ENCODE measurements around the gene PPP1R9A. TPM values are rescaled to one million over a fixed set of nuclear protein-coding genes. Genes with fewer than 3 reads are reported as not detected.
A peak's percentile ranks its signal among the peaks of the same experiment; 100 is the strongest.

PPP1R9A gene
- total and polyA plus RNA-seq, 12 donors = 1.4 to 41.9 (median 29.1) TPM

DNA sequence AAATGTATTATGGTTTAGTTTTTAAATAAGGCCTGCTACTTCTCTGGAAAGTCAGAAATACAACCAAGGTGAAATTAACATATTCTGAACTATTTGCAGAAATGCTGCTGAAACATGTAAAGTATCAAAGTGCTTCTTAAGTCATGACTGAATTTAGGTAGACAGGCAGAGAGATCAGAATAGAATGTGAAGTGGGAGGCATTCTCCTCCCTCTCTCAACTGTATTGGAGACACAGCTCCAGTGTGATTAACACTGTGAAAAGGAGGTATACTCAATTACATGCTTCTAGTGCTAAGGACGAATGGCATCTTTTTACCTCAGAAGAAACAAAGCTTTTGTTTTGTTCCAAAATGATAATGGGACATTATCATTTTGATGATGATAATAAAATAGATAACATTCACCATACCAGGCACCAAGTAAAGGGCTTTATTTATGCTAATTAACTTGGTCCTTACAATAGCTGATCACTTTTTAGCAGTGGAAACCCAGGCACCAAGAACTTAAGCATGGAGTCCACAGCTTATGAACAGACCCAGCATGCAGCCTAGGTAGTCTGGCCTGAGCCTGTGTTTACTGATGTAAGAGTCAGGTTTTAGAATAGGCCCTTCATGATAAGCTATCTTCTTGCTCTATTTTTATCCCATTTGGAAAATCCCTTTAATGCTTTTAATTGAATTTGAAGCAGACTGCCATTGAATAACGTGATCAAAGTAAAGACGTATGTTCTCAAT, 26.0 kb downstream of the PPP1R9A start:
- 33% methylated on average over 3 of the region's 3 CpGs for WGBS, 2 donors
- Histone ChIP-seq H3K27ac (peak overlapping the region in 5 of 10 donors; percentile 14 to 61 (median 55)), H3K36me3 (no peaks in the 10 kb centered on the region), H3K27me3 (no peaks in the 10 kb centered on the region), H3K4me3 (no peak overlapping the region), H3K4me1 (peaks cover 0 to 14% (median 5%) of the 10 kb centered on the region in 9 donors), H3K9me3 (no peaks in the 10 kb centered on the region)
- DNase-seq (peak in 1 of 2 donors; percentile 31), ATAC-seq (peak in 7 of 8 donors; percentile 64 to 95 (median 90))
- intact Hi-C loops (cut with DNase I) = no loop called here
- TF ChIP-seq, protein P1, sequence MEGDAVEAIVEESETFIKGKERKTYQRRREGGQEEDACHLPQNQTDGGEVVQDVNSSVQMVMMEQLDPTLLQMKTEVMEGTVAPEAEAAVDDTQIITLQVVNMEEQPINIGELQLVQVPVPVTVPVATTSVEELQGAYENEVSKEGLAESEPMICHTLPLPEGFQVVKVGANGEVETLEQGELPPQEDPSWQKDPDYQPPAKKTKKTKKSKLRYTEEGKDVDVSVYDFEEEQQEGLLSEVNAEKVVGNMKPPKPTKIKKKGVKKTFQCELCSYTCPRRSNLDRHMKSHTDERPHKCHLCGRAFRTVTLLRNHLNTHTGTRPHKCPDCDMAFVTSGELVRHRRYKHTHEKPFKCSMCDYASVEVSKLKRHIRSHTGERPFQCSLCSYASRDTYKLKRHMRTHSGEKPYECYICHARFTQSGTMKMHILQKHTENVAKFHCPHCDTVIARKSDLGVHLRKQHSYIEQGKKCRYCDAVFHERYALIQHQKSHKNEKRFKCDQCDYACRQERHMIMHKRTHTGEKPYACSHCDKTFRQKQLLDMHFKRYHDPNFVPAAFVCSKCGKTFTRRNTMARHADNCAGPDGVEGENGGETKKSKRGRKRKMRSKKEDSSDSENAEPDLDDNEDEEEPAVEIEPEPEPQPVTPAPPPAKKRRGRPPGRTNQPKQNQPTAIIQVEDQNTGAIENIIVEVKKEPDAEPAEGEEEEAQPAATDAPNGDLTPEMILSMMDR (IDR thresholded peaks at IDR 0.05) = no peak

DNA sequence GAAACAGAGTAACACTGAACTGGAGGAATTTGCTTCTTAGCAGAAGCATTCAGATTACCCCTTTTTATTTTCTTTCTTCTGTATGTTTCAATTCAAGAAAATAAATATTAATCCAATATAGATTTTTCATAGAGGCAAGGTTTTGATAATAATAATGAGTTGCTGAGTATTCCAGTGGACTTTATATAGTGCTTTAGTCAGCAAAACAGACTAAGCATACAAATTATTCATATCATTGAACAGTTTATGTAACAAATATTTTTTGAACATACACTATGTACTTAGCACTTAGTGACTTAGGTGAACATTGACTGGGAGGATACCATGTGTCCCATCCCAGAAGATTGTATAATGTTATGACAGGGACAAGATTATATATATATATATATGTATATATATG, 32.0 kb downstream of the PPP1R9A start:
- H3K36me3 ChIP-seq = no peaks in the 10 kb centered on the region
- H3K4me3 ChIP-seq = no peak overlapping the region
- no peaks in the 10 kb centered on the region for H3K4me1 ChIP-seq
- intact Hi-C loops (cut with DNase I) = no loop called here
- H3K27ac ChIP-seq = no peak overlapping the region
- no peaks in the 10 kb centered on the region for H3K27me3 ChIP-seq
- ATAC-seq = no peak
- DNase-seq = no peak
- H3K9me3 ChIP-seq = no peaks in the 10 kb centered on the region
- TF ChIP-seq, protein P1 (IDR thresholded peaks at IDR 0.05) = no peak

DNA sequence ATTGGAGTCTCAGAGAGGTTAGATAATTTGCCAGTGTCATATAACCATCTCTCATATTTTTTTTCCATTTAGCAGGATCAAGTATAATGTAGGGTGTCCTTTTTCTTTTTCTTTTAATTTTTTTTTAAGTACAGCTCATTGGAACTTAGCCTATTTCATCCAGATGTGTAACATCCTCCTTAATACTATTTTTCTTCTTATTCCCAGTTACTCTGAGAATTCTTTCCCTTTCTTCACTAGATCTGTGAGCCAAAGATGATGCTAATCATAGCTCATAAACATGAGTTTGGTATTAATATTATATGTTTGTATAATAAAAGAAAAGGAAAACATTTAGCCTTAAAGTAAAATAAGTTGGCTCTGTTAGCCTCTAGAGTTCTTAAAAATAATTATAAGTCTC, 32.8 kb downstream of the PPP1R9A start:
- Histone ChIP-seq H3K36me3 (no peaks in the 10 kb centered on the region), H3K4me1 (no peaks in the 10 kb centered on the region), H3K27me3 (no peaks in the 10 kb centered on the region), H3K9me3 (no peaks in the 10 kb centered on the region), H3K27ac (no peak overlapping the region), H3K4me3 (no peak overlapping the region)
- TF ChIP-seq, protein P1 (IDR thresholded peaks at IDR 0.05) = no peak
- intact Hi-C loops (cut with DNase I) = no loop called here
- DNase-seq (no peak), ATAC-seq (no peak)

DNA sequence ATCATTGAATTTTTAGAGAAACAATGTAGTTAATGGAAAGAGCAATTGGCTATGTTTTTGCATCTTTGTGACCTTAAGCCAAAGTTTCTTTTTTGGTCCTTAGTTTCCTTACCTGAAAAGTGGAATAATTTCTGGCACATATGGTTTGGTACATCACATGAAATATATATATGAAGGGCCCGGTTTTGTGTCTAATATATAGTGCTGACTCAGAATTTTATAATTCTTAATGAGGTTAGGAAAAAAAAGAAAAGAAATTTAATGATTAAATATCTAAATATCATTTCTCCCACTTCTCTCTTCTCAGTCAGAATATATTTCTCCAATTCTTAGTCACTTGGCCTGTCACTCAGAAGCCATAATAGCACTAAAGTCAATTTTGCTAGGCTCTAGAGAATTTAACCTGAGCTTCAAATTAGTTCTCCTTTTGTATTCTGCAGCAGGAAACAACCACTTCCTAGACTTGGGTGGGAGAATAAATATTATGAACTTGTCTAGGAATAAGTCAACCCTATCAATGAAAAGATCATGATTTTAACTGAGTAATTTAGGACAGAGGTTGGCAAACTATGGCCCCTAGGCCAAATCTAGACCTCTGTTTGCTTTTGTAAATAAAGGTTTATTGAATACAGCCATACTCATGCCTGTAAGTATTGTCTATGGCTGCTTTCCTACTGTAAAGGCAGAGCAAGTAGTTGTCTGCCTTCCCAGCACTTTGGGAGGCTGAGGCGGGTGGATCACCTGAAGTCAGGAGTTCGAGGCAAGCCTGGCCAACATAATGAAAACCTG, 34.6 kb downstream of the PPP1R9A start:
- Histone ChIP-seq H3K4me3 (no peak overlapping the region), H3K36me3 (no peaks in the 10 kb centered on the region), H3K4me1 (no peaks in the 10 kb centered on the region), H3K27ac (no peak overlapping the region), H3K9me3 (no peaks in the 10 kb centered on the region), H3K27me3 (no peaks in the 10 kb centered on the region)
- 93 to 96% methylated on average over 3 of the region's 3 CpGs for WGBS, 2 donors
- no peak for ATAC-seq
- intact Hi-C loops (cut with DNase I) = no loop called here
- no peak for DNase-seq
- TF ChIP-seq, protein P1 (IDR thresholded peaks at IDR 0.05) = no peak

All from heart right ventricle (tissue), 16 donors.